GM19099 (cell line): ENCODE data around the gene PDCD7.

Source experiments
- POLR2A ChIP-seq: IDR thresholded peaks from 3 replicates; pipeline ENCODE4 v1.6.1; 2011; ENCODE audit warnings: low read depth; ENCODE audit not compliant: insufficient read length; ENCODE audit errors: extremely low read depth

The PDCD7 gene

GRCh38 chr15:65092911-65093792 lies 40.5 kb downstream of the PDCD7 start:
- TF ChIP-seq POLR2A = no peak

- no peak for TF ChIP-seq POLR2A
Observed at GRCh38 chr15:65091946-65092770, 41.5 kb downstream of the PDCD7 start.

- TF ChIP-seq POLR2A = no peak
Observed at GRCh38 chr15:65089206-65089824, 44.3 kb downstream of the PDCD7 start.

GRCh38 chr15:65088643-65089021 lies 45.0 kb downstream of the PDCD7 start:
- no peak for TF ChIP-seq POLR2A

GRCh38 chr15:65087873-65088642 lies 45.5 kb downstream of the PDCD7 start:
- no peak for TF ChIP-seq POLR2A

- no peak for TF ChIP-seq POLR2A
Observed at GRCh38 chr15:65087411-65087810, 46.2 kb downstream of the PDCD7 start.

GRCh38 chr15:65086680-65087111 lies 46.9 kb downstream of the PDCD7 start:
- TF ChIP-seq POLR2A = no peak

- no peak for TF ChIP-seq POLR2A
Observed at GRCh38 chr15:65085990-65086679, 47.5 kb downstream of the PDCD7 start.

DNA sequence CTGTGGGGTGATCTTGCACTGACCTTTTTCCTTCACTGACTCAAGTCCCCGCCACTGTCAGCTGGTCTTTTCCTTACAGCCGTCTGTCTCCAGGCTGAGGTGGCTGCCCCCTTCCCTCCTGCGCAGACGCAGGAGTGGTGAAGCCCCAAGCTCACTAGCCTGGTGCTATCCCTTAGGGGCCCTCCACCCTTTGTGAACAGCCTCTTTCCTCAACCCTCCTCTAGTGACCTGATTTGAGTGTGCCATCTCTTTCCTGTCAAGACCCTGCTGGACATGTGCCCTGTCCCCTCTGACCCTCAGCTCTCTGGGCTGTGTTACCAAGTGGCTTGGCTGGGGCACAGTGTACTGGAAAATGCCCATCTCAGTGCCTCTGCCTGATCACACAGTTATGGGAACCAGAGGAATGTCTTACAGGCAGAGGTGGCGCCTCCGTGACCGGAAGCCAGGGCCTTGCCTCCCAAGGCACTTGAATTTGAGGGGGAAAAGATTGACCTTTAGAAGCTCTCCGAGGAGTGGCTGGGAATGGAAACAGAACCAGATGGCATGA lies 48.3 kb downstream of the PDCD7 start:
- TF ChIP-seq POLR2A = no peak

DNA sequence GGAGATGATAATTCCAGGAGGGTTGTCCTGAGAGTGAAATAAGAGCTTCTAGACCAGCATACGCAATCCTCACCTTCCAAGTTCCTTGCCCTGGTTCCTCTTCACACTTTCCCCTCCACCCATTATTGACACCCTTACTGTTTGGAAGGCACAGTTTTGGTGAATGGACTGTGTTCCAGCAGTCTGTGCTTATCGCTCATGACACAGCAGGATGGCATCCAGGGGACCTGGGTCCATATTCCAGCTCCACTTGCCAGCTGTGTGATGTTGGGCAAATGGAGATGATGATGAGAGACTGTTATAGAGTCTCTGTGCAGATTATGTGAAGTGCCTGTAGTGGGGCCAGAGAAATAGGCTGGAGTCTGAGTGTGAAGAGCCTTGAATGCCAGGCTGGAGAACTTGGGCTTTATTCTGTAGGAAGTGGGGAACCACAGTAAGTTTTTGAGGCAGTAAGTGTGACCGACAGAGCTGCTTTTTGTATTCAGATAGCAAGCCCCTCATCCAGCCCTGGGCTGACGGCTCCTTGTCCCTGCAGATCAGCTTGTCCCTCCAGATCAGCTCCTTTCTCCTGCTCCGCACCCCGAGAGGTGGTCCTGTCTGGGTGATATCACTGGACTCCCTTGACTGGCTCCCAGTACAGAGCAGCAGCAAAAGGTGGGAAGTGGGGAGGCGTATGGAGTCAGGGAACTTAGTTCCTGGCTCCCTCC lies 49.0 kb downstream of the PDCD7 start:
- no peak for TF ChIP-seq POLR2A

- no peak for TF ChIP-seq POLR2A
Observed at GRCh38 chr15:65083262-65083701, 50.3 kb downstream of the PDCD7 start.

DNA sequence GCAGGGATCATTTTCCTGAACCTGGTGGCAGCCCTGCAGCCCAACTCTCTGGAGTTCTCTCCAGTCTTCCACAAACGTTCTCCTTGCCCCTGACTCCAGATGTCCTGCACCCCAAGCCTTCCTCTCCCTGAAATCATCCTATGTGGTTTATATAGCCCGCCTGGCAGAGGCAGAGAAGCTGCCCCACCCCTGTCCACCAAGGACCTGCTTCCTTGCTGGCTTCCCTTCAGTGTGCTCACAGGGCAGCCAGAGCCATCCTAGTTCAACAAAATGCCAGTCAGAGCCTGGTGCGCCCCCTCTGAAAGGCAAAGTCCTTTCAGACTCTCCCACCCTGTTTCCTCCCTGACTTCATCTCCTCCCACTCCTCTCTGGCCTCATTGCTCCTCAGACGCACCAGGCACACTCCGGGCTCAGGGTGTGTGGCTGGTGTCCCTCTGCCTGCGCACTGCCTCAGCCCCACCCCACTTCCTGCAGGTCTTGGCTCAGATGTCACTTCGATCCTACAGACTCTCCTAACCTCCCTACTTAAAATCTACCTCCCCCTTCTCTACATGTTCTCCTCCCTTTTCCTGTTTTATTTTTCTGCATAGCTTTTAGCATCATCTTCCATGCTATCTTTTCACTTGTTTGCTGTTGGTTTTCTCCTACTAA lies 51.2 kb downstream of the PDCD7 start:
- no peak for TF ChIP-seq POLR2A

DNA sequence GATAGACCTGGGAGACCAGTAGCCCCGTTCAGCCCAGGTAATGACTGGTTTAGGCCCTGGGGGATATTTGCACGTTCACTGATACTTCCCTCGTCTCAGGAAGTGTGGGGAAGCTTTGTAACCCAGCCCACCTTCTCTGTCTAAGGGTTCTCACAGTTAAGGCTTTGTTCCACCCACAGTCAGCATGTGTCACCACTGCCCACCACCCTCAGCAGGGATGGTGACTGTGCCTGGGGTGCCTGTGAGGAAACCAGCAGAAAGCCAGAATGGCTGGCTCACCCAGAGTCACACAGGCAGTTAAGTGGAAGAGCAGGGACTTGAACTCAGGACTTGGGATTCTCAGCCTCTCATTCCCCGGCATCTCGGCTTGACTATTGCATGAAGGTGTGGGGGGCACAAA lies 51.9 kb downstream of the PDCD7 start:
- TF ChIP-seq POLR2A = no peak
